ENCODE results near the gene DKK3.

DNA sequence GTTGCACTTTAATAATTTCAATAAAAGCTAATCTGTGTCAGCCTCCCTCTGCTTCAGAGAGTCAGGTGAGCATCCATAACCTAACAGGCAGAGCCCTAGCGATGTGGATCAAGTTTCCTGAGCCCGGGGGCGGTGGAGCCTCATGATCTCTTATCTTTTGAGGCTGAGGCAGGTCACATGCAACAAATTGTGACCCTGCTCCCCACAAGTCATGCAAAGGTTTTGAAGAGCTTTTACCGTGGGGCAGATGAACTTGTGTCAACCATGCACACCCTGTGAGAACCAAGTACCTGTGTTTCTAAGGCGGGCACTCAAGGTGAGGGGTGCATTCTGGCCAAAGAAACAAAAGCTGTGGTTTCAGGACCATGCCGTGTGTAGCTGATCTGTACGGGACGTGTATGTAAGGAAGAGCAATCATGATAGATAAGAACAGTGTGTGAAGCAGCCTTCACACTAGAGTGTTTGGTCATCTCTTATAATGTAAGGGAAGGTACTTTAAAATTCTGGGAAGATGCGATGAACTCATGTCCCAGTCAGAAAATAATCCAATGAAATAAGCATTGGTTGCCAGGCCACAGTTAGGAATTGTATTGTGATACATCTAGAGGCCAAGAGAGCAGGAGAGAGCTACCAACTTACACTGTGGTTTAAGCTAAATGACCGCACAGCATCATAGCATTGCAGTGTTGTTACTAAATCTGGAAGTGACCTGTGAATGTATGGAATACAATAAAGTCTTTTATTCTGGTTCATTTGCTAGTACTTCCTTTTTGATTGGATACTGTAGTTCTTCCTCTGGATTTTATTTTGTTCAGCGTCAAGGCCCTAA is 49.8 kb downstream of the DKK3 start:
- TF ChIP-seq, protein P1, sequence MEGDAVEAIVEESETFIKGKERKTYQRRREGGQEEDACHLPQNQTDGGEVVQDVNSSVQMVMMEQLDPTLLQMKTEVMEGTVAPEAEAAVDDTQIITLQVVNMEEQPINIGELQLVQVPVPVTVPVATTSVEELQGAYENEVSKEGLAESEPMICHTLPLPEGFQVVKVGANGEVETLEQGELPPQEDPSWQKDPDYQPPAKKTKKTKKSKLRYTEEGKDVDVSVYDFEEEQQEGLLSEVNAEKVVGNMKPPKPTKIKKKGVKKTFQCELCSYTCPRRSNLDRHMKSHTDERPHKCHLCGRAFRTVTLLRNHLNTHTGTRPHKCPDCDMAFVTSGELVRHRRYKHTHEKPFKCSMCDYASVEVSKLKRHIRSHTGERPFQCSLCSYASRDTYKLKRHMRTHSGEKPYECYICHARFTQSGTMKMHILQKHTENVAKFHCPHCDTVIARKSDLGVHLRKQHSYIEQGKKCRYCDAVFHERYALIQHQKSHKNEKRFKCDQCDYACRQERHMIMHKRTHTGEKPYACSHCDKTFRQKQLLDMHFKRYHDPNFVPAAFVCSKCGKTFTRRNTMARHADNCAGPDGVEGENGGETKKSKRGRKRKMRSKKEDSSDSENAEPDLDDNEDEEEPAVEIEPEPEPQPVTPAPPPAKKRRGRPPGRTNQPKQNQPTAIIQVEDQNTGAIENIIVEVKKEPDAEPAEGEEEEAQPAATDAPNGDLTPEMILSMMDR (conservative IDR thresholded peaks at IDR 0.05; ENCODE audit: low read depth in 2 of 2) = no peak
- TF ChIP-seq POLR2AphosphoS5 (IDR thresholded peaks at IDR 0.05; ENCODE audit: low read depth) = no peak
- no peak for TF ChIP-seq EZH2 (IDR thresholded peaks at IDR 0.05; ENCODE audit: low read depth, unreplicated experiment)
- no peak for TF ChIP-seq ZNF114 (CRISPR knock-in tag; IDR thresholded peaks at IDR 0.05)
- no peak for TF ChIP-seq REST (IDR thresholded peaks at IDR 0.05; ENCODE audit: unreplicated experiment)
- TF ChIP-seq NANOG (IDR thresholded peaks at IDR 0.05; ENCODE audit: borderline replicate concordance) = no peak
- no peak for TF ChIP-seq EZH2phosphoT487 (IDR thresholded peaks at IDR 0.05; ENCODE audit: unreplicated experiment)
- no peak for TF ChIP-seq CREB1 (CRISPR knock-in tag; IDR thresholded peaks at IDR 0.05; ENCODE audit: low read depth)
